Neural cell (in vitro differentiated cells): ENCODE measurements around the gene MAD2L1BP.
A peak's percentile ranks its signal among the peaks of the same experiment; 100 is the strongest.

Experiments used
- CTCF ChIP-seq: fragments of 450-650 bp; IDR thresholded peaks from 2 replicates; pipeline ENCODE4 v1.5.1; 2014; ENCODE audit warnings: antibody characterized with exemption, mild to moderate bottlenecking, moderate library complexity; ENCODE audit not compliant: poor library complexity, severe bottlenecking
- EP300 ChIP-seq: fragments of 450-650 bp; conservative IDR thresholded peaks from 2 replicates; pipeline ENCODE4 v1.6.1; 2014; ENCODE audit warnings: antibody characterized with exemption, mild to moderate bottlenecking, moderate library complexity; ENCODE audit not compliant: poor library complexity, severe bottlenecking
- POLR2AphosphoS5 ChIP-seq: IDR thresholded peaks from 2 replicates; pipeline ENCODE4 v1.6.1; 2012
- RAD21 ChIP-seq: fragments of 450-650 bp; conservative IDR thresholded peaks from 2 replicates; pipeline ENCODE4 v1.6.1; 2014; ENCODE audit warnings: antibody characterized with exemption, mild to moderate bottlenecking, moderate library complexity
- SMC3 ChIP-seq: fragments of 450-650 bp; conservative IDR thresholded peaks from 2 replicates; pipeline ENCODE4 v1.6.1; 2014; ENCODE audit warnings: antibody characterized with exemption, mild to moderate bottlenecking, moderate library complexity; ENCODE audit not compliant: poor library complexity

- peak; percentile 84 for TF ChIP-seq CTCF
- TF ChIP-seq EP300: no peak
- no peak for TF ChIP-seq POLR2AphosphoS5
- TF ChIP-seq SMC3: peak; percentile 75
- TF ChIP-seq RAD21: peak; percentile 69
These were observed 27.3 kb upstream of the MAD2L1BP start for GRCh38 chr6:43608310-43608763.
